CD4-positive, alpha-beta T cell treated with Interleukin-15 for 1 hour (primary cell): ENCODE data around the gene IRX1.

Source experiments
- DNase-seq: peaks from one replicate; pipeline ENCODE4 v3.0.0-alpha.2; 2020

The IRX1 gene

DNA sequence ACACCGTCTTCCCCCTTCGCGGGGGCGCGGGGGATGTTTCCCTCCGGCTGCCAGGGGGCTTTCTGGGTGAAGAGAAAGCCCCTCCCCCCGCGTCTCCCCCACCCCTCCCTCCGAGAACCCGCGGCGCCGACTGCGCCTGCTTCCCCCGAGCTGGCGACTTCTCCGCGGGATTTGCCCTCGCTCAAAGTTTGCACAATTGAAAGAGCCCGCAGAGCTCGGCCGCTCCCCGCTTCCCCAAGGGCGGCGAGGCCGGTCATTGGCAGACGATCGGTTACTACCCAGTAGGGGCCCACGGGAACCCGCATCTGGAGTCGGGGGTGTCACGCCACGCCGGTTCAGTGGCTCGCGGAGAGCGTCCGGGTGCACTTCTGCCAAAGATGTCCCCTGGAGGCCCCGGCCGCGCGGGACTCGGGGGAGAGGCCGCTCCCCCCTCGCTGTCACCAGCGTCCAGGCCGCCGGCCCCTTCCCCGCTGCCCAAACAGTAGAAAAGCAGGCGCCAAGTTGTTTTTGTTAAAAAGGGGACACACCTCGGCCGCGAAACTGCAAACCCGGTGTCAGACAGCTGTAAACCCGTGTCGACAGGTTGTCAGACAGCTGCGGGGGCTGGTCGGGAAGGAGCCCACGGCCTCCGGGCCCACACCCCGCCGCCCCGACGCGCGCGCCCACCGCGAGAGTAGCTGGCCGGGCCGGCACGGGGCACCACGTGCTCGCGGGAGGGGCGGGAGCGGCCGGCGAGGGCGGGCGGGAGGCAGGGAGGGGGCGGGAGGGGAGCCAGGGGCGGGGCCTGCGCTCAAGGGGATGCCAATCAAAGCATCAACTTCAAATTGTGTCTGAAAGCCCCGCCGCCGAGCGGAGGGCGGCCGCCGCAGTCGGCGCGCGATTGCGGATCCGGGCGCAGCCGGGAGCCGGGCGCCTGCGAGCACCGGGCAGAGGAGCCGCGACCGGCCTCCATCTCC, at the start of gene IRX1:
Gene IRX1 (plus strand): TSS at position 827 of the 956 bp plus-strand sequence. CDS start 274 bp downstream, outside the sequence.
- no peak for DNase-seq

DNA sequence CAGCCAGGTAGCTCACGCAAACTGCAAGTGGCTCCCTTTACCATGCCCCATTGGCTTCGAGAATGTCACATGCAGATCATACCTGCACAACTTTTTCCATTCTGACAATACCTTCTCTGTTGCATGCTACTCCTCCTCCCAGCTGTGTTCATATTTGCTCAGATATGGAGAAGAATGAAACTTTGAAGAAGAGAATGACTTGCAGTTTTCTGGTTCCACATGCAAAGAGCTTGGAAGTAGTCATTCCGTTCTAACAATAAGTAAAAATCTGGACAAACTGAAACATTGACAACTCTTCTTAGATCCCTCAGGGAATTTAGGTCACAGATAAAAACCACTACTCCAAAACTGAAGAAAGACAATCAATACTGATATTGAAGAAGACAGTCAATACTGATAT, 49.6 kb upstream of the IRX1 start:
- DNase-seq, result no peak

DNA sequence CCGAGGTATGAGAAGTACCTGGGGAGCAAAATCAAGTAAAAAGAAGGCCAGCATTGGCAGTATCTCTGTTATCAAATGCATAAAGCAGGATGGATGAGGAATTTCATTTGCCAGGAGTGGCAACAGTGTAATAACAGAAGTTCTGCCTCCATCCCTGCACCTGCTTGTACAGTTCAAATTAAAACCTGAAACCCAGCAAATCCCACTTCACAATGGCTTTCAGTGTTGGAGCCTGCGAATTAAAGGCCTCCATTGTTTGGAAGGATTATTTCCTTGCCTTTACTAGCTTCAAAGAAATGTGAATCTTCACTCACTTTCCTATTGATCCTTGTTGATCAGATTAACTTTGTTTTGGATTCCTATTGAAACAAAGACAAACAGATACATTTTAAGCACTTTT, 31.5 kb upstream of the IRX1 start:
- no peak for DNase-seq

DNA sequence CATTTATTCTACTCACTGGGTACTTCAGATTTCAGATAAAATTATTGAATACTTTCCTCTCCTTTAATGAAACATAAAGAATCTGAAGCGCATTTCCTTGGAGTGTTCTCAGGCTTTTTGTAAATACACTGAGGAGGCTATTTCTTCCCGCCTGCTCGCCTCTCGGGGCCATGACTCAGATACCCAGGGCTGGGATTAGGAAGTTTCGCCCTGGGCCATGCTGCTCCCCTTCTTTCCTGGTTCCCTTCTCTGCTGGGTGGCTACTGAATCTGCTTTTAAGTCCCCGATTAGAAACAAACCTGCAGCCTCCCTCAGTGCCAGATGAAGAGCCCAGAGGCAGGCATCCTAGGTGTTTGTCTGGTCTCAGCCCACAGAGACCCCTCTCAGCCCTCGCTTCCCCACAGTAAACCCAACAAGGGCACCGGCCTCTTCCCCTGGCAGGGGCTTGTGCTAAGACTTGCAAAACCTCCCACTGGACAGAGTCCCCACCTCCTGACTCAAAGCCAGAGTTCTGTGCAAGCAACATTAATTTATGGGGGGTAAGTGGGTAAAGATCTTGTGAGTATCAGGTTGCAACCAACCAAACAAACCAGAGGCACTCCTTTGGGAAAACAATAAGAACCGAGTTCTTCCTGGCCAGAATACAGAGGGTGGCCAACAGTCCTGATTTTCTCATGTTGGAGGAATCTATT, 30.7 kb upstream of the IRX1 start:
- DNase-seq, result no peak

DNA sequence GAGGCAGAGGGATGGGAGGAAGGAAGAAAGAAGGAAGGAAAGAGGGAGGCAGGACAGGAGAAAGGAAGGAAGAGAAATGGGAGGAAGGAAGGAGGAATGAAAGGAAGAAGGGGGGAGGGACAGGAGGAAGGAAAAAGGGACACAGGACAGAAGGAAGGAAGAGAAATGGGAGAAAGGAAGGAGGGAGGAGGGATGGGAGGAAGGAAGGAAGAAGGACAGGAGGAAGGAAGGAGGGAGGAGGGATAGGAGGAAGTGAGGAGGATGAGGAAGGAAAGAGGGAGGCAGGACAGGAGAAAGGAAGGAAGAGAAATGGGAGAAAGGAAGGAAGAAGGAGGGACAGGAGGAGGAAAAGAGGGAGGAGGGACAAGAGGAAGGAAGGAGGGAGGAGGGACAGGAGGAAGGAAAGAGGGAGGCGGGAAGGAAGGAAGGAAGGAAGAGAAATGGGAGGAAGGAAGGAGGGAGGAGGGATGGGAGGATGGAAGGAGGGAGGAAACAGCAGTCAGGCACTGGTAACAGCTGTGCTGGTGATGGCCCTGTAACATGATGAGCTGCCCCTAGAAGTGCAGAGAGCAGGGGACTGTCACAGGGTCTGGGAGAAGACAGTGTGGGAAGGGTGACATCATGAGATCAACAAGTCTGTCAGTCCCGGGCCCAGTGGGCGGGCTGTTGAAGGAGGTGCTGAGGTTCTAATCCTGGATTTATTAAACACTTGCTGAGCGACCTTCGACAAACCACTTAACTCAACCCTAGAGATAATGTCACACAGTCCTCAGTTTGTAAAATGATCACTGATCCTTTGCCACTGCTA, 10.7 kb upstream of the IRX1 start:
- DNase-seq, result no peak

DNA sequence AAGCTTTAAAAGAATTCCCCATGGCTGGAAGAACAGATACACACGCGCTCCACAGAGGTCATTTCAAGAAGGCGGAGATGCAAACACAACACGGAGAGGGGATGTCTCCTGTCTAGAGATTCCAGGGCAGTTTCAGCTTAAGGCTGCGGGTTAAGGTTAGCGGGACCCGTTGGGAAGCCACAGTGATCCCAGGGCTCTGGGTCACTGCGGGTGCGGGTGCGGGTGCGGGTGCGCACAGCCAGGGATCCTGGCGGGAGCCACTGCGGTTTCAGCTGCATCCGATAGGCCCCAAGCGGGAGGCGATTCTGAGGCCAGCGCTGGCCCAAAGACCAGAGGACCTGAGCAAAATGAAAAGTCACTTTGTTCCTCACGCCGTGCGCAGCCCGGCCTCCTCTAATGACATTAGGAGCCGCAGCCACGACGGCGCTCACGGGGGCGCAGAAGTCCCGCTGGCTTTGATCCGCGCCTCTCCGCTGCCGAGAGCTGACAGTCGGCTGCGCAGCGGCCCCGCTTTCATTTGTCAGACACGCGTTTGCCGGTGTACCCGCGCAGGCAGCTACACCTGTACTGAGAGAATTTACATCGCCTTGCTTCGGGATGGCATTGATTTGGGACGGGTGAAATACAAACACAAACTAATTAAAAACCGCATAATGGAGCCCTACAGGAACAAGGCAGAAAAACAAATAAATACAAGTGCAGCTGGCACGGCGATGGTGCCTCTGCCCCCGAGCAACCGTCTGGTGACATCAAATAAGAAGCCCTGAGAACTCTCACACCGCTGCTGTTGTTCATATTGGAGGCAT, 5.3 kb upstream of the IRX1 start:
- no peak for DNase-seq

DNA sequence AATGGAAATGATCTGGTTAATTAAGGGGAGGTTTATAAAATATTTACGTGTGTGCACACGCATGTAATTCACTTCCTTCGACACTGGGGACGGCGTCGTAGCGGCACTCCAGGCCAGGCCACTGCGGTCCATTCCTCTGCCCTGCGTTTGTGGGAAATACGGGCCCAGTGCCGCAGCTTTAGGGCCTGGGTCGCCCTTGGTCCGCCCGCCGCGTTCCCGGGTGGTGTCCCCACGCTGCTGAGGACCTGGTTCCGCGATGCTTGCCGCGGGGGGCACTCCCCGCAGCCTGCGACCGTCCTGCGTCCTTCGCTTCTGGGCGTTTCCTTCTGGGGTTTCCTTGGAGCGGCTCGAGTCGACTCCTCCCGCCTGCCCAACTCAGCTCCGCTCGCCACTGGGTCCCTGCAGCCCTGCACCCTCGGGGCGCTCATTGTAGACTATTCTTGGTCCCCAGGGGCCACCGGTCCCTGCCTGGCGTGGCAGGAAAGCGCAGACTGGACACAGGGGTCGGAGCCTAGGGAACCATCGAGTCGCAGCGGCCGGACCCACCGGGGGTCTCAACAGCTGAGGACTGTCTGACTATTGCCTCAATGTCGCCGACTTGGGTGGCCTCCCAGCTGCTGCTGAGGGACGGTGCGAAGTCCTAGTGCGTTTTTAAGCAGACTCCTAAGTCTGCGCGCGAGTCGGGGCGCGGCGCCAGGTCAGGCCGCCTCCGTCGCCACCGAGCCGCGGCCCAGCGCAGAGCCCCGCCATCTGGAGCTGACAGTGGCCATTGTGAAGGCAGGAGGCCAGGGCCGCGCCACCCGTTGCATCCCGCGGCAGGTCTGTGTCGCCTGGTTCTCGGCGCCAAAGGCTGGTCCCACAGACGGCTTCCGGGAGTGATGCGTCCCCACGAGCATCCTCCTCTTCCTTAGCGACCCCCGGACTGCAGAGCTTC, 4.4 kb upstream of the IRX1 start:
- DNase-seq, result no peak

DNA sequence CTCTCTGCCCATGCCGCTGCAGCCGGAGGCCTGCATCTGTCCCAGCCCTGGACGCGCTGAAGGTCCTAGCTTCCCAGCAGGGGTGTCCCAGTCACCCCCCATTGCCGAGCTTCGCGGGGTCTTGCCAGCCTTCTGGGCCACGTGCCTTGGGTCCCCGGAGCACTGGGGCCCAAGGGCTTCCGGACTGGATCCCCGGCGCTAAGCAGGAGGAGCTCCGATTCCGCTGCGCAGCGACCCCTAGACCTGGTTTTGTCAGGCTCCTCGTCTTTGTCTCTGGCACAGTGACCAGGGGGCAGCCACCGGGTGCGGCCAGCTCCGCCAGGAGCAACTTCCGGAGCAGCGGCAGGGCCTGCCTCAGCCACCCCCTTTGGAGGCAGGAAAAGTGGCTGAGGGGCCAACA, 3.3 kb upstream of the IRX1 start:
- no peak for DNase-seq

DNA sequence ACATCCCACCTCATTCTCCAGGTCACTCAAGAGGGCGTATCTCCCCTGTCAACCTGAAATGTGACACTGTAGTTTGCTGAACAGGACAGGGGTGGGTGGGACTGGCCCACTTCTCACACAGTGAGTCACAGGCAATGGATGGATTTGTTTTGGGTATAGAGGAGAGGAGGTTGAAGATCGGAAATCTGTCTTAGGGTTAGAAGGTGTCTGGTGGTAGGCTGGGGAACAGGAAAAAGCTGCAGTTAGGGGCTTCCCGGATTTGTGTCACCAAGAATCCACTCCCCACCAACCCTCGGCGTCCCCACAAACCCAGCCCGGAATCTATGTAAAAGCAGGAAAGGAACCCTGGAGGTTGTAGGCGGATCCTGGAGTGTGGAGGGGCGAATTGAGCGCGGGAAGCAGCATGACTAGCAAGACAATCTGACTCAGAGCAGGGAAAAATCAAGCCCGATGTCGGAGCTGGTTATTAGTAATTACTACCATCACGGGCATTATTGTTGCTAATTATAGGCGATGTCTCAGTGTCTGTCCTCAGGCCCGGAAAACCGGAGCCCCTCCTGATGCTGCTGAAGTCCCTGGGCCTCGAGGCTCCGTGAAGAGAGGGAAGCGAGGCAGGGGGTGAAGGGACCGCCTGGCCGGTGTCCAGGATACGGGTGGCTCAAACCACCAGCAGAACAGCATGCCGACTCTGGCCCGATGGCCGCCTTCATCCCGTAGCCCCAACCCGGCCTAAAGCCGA, 1.7 kb upstream of the IRX1 start:
- DNase-seq, result no peak

DNA sequence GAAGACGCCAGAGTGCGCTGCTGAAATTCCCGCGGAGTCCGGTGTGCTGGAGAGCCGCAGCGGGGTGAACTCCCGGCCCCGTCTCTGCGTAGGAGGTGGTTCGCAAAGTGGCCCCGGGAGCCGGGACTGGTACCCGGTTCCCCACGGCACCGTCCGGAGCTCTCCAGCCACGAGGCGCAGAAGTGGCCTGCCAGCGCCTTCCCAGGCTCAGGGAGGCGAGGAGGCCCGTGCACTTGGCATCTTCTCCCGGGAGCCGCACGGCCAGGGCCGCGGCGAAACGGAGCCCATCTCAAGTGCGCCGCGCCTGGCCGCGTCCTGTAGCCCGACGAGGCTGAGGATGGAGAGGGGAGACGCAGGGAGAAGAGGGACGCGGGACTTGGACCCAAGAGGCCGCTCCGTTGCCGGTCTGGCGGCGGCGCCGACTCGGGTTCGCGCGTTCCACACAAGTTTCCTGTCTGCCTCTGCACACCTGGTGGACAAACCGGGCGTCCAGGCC, 1.1 kb upstream of the IRX1 start:
- no peak for DNase-seq

DNA sequence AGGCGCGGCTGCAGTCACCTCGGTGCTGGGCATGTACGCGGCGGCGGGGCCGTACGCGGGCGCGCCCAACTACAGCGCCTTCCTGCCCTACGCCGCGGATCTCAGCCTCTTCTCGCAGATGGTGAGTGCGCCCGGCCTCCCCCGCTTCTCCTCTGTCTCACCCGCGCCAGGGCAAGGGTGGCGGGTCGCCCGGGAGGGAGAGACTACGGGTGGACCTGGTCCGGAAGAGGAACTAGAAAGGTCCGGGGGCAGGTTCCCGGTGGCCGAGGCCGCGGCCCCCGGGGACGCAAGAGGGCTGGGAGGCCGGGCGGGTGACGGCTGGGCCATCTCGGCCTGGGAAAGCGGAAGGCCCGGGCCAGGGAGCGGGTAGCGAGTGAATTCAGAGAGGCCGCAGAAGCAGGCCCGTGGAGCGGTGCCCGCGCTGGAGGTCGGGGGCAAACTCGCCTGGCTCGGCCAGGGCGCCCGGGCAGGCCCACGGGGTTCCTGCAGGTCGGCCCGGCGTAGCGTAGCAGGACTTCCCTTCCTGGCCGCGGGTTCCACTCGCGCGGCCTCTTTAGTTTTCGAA, 711 bp downstream of the IRX1 start:
- DNase-seq, result no peak

DNA sequence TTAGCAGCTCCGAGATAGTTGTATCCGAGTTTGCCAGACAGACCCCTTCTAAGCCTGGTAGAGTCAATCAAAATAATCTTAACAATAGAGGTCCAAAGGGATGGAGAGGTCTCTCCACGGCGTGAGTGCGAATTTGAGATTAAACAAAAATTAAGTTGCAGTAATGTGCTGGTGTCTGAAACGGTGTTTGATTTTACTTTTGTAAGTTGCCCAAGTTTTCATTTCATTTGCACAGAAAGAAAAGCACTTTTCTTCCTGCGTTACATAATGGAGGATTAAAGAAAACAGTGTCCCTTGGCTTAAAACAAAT, 1.2 kb downstream of the IRX1 start:
- DNase-seq, result no peak

DNA sequence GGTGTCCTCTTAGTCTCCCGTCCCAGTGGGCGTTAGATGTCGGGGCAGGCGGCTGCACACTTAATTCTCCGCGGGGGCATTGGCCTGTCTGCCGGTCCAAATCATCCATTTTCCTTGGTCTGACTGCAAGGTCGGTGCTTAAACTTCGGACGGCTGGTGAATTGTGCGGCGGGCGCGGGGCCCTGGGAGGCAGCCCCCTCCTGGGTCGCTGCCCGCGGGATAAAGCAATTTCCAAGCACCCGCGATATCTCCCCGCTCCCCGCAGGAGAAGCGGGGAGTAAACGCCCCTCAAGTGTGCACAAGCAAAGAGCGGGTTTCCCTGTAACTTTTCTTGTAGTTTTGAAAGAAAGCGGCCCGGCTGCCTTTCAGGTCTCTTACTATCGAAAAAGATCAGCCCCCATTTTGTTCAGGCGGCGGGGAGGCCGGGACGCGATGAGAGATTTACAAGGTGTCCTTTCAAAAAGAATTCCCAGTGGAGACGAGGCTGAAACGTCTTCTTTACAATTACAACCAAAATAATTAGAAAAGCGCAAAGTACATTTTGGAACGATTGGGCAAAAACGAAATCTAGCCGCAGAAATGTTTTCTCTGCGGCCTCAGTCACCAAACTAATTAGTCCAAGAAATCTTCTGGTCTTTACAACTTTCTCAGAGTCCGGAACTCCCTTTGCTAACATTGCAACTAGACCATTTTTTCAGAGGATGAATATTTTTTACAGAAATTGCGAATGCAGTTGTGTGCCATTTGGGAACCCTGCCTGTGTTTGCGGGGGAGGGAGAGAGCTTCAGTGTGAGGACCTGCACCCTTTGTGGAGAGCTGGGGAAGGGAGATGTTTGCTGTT, 1.8 kb downstream of the IRX1 start:
- DNase-seq, result no peak

DNA sequence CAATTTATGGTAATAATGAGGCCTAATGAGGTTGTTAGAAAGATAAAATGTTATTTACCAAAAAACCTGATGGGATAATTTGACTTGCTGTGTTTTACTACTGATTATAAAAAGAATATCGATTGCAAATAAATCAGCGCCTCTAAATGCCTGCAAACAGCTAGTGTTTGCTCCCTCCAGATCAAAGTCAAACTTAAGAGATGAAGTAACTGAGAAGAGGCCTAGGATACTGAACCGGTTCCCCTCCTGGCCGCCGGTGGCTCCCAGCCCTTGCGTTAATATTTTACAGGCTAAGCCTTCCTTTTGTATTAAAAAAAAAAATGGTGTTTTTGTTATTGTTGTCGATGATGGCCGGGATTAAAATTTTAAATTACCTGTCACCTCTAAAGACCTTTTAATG, 2.6 kb downstream of the IRX1 start:
- DNase-seq, result no peak

DNA sequence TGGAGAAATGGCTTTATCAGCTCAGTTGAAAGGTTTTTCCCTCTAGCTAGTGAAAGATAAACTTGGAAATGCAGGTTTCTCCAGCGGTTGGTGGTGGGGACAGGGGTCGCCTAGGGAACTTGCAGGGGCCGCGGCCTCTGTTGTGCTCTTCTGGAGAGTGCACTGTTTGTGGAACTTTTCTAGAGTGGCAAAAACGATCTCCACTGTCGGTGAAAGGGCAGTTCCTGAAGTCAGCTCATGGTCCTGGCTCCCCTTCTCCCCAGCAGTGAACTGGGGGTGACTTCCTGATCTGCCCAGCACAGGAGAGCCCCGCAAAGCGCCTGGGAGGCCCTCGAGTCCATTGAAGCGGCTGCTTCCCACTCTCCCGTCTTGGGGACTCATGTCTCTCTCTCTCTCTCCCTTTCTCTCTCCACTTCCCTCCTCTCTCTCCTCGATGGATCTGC, 3.2 kb downstream of the IRX1 start:
- DNase-seq, result no peak

DNA sequence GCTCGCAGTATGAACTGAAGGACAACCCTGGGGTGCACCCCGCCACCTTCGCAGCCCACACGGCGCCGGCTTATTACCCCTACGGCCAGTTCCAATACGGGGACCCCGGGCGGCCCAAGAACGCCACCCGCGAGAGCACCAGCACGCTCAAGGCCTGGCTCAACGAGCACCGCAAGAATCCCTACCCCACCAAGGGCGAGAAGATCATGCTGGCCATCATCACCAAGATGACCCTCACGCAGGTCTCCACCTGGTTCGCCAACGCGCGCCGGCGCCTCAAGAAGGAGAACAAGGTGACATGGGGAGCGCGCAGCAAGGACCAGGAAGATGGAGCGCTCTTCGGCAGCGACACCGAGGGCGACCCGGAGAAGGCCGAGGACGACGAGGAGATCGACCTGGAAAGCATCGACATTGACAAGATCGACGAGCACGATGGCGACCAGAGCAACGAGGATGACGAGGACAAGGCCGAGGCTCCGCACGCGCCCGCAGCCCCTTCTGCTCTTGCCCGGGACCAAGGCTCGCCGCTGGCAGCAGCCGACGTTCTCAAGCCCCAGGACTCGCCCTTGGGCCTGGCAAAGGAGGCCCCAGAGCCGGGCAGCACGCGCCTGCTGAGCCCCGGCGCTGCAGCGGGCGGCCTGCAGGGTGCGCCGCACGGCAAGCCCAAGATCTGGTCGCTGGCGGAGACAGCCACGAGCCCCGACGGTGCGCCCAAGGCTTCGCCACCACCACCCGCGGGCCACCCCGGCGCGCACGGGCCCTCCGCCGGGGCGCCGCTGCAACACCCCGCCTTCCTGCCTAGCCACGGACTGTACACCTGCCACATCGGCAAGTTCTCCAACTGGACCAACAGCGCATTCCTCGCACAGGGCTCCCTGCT, 3.8 kb downstream of the IRX1 start:
- DNase-seq, result no peak

DNA sequence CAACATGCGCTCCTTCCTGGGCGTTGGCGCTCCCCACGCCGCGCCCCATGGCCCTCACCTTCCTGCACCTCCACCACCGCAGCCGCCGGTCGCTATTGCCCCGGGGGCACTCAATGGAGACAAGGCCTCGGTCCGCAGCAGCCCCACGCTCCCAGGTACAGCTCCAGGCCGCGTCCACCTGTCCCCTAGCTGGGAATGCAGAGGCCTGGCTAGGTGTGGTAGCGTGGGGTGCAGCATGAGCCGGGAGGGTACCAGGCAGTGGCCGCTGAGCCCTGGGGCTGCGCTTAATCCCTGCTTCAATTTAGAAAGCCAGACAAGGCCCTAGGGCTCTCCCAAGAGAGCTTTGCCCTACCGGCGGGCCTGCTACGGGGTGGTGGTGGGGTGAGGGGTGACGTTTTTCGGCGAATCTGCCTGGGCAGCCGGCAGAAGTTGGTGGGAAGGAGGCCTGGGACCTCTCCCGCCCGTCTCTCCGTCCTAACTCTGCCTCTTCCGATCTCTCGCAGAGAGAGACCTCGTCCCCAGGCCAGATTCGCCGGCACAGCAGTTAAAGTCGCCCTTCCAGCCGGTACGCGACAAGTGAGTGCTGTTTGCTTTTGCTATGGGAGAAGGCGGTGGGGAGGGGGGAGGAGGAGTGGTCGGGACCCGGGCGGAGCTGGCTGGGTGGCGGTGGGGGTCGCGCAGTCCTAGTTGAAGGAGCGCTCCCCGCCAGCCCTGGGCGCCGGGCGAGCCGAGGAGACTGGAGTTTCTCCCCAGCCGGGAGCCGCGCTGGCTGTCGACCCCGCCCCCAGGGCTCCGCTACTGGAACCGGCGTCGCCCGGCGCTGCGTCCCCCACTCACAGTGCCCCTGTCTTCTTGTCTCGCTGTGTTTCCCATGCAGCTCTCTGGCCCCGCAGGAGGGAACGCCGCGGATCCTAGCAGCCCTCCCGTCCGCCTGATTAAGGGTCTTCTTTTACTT, 4.8 kb downstream of the IRX1 start:
- no peak for DNase-seq
